Neural crest cell (in vitro differentiated cells): Measurements from ENCODE around the gene RABGAP1L. TPM values are rescaled to one million over a fixed set of nuclear protein-coding genes. Genes with fewer than 3 reads are reported as not detected.
A peak's percentile ranks its signal among the peaks of the same experiment; 100 is the strongest.

Experiments used
- DNase-seq: peaks from one replicate; pipeline ENCODE4 v3.0.0; 2021; ENCODE audit warnings: low read depth, mixed read lengths, low spot score
- H3K27ac Mint-ChIP-seq: one replicate; pipeline ENCODE4 v1.8.0; 2021; ENCODE audit warnings: mild to moderate bottlenecking, mixed read lengths; ENCODE audit not compliant: unreplicated experiment
- H3K27me3 Mint-ChIP-seq: 2 replicates; pipeline ENCODE4 v1.8.0; 2021; ENCODE audit warnings: low read depth, mild to moderate bottlenecking, mixed read lengths
- H3K36me3 Mint-ChIP-seq: 2 replicates; pipeline ENCODE4 v1.8.0; 2021; ENCODE audit warnings: low read depth, mild to moderate bottlenecking, mixed read lengths
- H3K4me1 Mint-ChIP-seq: 2 replicates; pipeline ENCODE4 v1.8.0; 2021; ENCODE audit warnings: mixed read lengths
- H3K4me3 Mint-ChIP-seq: one replicate; pipeline ENCODE4 v1.8.0; 2021; ENCODE audit warnings: mild to moderate bottlenecking, mixed read lengths
- H3K9me3 Mint-ChIP-seq: 2 replicates; pipeline ENCODE4 v1.8.0; 2021; ENCODE audit warnings: mixed read lengths
- CTCF ChIP-seq: fragments of 200-600 bp; sonication (generic); conservative IDR thresholded peaks from 2 replicates; pipeline ENCODE4 v1.5.0; 2021; ENCODE audit warnings: antibody characterized with exemption, mild to moderate bottlenecking
- total RNA-seq: library from RNA; stranded (reverse); gene quantifications from 2 replicates; pipeline ENCODE4 v1.2.1, GENCODE V29; 2021

Gene RABGAP1L
- total RNA-seq, 1 donor from 2014 or later = 25.6 TPM

- H3K9me3 Mint-ChIP-seq = peaks cover 7% of the 10 kb centered on the region
- no peak for DNase-seq
- no peaks in the 10 kb centered on the region for H3K27me3 Mint-ChIP-seq
- no peak overlapping the region for H3K27ac Mint-ChIP-seq
- no peaks in the 10 kb centered on the region for H3K4me1 Mint-ChIP-seq
- H3K36me3 Mint-ChIP-seq = peaks cover 8% of the 10 kb centered on the region
- no peak overlapping the region for H3K4me3 Mint-ChIP-seq
- TF ChIP-seq CTCF = no peak
Observed at GRCh38 chr1:174391716-174392115, 232.4 kb downstream of the RABGAP1L start.

DNA sequence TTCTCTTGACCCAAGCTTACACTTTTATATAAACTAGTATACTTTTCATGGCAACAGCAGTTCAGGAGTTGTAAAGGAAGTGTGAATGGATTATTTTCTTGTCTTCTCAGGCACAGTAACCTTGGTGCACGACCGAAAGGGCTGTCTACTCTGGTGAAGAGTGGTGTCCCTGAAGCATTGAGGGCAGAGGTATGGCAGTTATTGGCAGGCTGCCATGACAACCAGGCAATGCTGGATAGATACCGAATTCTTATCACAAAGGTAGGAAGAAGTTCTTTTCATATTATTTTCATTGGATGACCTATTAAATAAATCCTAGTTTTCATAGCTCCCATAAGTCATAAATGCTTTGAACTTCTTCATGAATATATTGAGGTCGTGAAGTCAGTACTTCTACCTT is 234.6 kb downstream of the RABGAP1L start:
- TF ChIP-seq CTCF = no peak
- H3K27ac Mint-ChIP-seq = no peak overlapping the region
- H3K27me3 Mint-ChIP-seq = no peaks in the 10 kb centered on the region
- DNase-seq = no peak
- peaks cover 7% of the 10 kb centered on the region for H3K9me3 Mint-ChIP-seq
- H3K4me1 Mint-ChIP-seq = no peaks in the 10 kb centered on the region
- H3K4me3 Mint-ChIP-seq = no peak overlapping the region
- peaks cover 13% of the 10 kb centered on the region for H3K36me3 Mint-ChIP-seq

DNA sequence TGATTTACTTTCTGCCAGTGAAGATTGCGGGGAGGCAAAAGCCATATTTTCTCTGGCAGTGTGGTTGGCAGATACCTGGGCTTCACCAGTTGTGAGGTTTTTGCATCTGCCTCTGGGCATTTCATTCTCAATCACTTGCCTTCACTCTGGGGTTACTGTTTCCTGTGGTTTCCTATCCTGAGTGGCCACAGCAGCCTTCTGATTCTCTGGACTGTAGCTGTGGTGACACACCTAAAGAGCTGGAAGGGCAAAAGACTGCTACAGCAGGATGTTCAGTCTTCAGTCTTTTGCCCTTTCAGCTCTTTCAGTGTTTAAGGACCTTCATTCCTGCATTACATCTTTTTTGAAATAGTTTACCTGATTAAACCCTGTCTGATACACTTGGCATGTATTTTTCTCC is 237.9 kb downstream of the RABGAP1L start:
- no peak for DNase-seq
- H3K4me3 Mint-ChIP-seq = no peak overlapping the region
- TF ChIP-seq CTCF = no peak
- H3K9me3 Mint-ChIP-seq = peaks cover 7% of the 10 kb centered on the region
- H3K27me3 Mint-ChIP-seq = no peaks in the 10 kb centered on the region
- peaks cover 10% of the 10 kb centered on the region for H3K36me3 Mint-ChIP-seq
- no peak overlapping the region for H3K27ac Mint-ChIP-seq
- no peaks in the 10 kb centered on the region for H3K4me1 Mint-ChIP-seq

DNA sequence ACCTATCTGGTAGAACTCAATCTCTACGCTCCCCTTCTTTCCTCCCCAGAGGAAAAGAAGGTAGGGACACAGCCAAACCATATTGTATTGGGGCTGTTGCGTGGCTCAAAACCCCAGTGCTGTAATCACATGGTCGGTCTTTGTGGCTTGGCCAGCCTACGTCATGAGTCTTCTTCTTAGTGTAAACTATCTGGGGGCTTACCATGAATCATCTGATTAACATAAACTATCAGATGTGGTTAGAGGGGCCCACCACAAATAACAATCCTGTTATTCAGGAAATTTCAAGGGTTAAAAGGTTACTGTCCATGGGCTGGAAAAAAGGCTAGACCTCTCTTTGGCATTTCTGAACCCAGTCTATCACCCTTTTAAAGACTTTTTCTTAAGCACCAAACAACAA is 238.9 kb downstream of the RABGAP1L start:
- no peak for DNase-seq
- Mint-ChIP-seq H3K4me3 (no peak overlapping the region), H3K27ac (no peak overlapping the region), H3K9me3 (peaks cover 5% of the 10 kb centered on the region), H3K27me3 (no peaks in the 10 kb centered on the region), H3K4me1 (no peaks in the 10 kb centered on the region), H3K36me3 (peaks cover 10% of the 10 kb centered on the region)
- TF ChIP-seq CTCF = no peak

- no peak for TF ChIP-seq CTCF
- H3K27ac Mint-ChIP-seq = peak overlapping the region; percentile 94
- DNase-seq = no peak
- H3K4me1 Mint-ChIP-seq = no peaks in the 10 kb centered on the region
- H3K27me3 Mint-ChIP-seq = no peaks in the 10 kb centered on the region
- peaks cover 4% of the 10 kb centered on the region for H3K36me3 Mint-ChIP-seq
- no peak overlapping the region for H3K4me3 Mint-ChIP-seq
- no peaks in the 10 kb centered on the region for H3K9me3 Mint-ChIP-seq
Observed at GRCh38 chr1:174399211-174399610, 239.9 kb downstream of the RABGAP1L start.

GRCh38 chr1:174401075-174401474 is 241.8 kb downstream of the RABGAP1L start:
- Mint-ChIP-seq H3K36me3 (peaks cover 4% of the 10 kb centered on the region), H3K9me3 (no peaks in the 10 kb centered on the region), H3K27ac (no peak overlapping the region), H3K4me3 (no peak overlapping the region), H3K4me1 (no peaks in the 10 kb centered on the region), H3K27me3 (no peaks in the 10 kb centered on the region)
- no peak for DNase-seq
- no peak for TF ChIP-seq CTCF
